ENCODE results near the gene LZTR1. TPM values are rescaled to one million over a fixed set of nuclear protein-coding genes. Genes with fewer than 3 reads are reported as not detected.

Gene LZTR1
- polyA plus RNA-seq, 2 donors: 21.1 to 39.0 TPM

DNA sequence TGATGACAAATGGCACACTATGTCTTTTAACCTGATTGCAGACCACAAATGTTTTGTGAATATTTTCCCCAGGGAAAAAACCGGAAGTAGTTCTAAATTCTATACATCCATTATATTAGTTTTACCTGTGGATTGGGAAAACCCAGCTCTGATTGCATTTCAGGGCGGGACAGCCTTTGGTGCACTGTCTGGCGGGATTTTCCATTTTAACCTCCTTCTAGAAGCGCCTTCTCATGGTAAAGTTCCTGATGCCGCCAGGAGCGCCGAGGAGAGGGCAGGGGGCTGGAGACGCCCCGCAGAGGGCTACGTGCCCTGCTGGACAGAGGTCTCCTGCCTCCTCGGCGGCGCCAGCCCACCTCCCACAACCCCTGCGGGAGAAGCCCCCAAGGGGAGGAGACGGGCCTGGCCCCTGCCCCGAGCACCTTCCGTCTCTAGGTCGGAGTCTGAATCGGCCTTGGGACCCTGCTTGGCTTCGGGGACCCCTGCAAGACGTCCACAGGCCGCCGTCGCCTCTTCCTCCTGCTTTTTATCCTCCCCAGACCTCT lies 31.6 kb downstream of the LZTR1 start:
- Histone ChIP-seq H3K27ac (ENCODE audit: low read depth in 2 of 2, low read length in 1 of 2) (peak overlapping the region; percentile 16 to 34), H3K4me1 (ENCODE audit: control insufficient read depth in 2 of 2, insufficient read depth in 2 of 2, low read length in 1 of 2) (peaks cover 9 to 14% of the 10 kb centered on the region in 2 donors), H3K4me3 (ENCODE audit: low read depth in 1 of 2, low read length in 2 of 2) (peak overlapping the region; percentile 31 to 44), H3K9me3 (ENCODE audit: control insufficient read depth in 2 of 2, insufficient read depth in 1 of 2, low read depth in 1 of 2, low read length in 1 of 2) (no peaks in the 10 kb centered on the region), H3K36me3 (ENCODE audit: control insufficient read depth in 2 of 2, insufficient read depth in 2 of 2, low read length in 1 of 2) (no peaks in the 10 kb centered on the region), H3K27me3 (ENCODE audit: control insufficient read depth in 1 of 2, insufficient read depth in 2 of 2, low read length in 2 of 2) (no peaks in the 10 kb centered on the region)
- 9 to 10% methylated on average over 21 to 24 of the region's 24 CpGs for WGBS, 2 donors

DNA sequence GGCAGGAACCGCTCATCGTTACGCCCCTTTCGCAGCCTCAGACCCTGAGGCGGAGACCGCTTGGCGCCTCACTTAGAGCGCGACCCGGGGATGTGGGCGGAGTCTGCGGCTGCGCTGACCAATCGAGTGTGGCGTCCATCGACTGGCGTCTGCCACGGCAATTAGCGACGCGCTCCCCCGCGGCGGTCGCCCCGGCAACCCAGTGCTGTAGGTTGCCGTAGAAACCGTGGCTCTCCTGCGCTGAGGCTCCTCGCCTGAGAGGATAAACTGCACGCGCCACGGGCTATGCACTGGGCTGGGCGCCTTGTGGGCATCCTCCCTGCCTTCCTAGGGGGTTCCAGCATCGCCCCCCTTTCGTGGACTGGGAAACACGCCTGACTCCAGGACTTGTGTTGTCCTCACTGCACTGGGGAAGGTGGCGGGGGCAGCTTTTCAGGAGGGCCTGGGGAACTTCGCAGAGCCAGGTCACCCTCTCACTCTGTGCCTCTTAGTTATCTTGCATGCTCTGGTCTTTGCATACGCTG lies 32.2 kb downstream of the LZTR1 start:
- peak overlapping the region; percentile 16 to 34 for H3K27ac ChIP-seq (ENCODE audit: low read depth in 2 of 2, low read length in 1 of 2)
- H3K27me3 ChIP-seq (ENCODE audit: control insufficient read depth in 1 of 2, insufficient read depth in 2 of 2, low read length in 2 of 2): no peaks in the 10 kb centered on the region
- no peaks in the 10 kb centered on the region for H3K36me3 ChIP-seq (ENCODE audit: control insufficient read depth in 2 of 2, insufficient read depth in 2 of 2, low read length in 1 of 2)
- peaks cover 9 to 14% of the 10 kb centered on the region in 2 donors for H3K4me1 ChIP-seq (ENCODE audit: control insufficient read depth in 2 of 2, insufficient read depth in 2 of 2, low read length in 1 of 2)
- H3K9me3 ChIP-seq (ENCODE audit: control insufficient read depth in 2 of 2, insufficient read depth in 1 of 2, low read depth in 1 of 2, low read length in 1 of 2): no peaks in the 10 kb centered on the region
- peak overlapping the region; percentile 31 to 44 for H3K4me3 ChIP-seq (ENCODE audit: low read depth in 1 of 2, low read length in 2 of 2)
- WGBS, 2 donors: 0 to 1% methylated on average over 39 to 40 of the region's 40 CpGs

DNA sequence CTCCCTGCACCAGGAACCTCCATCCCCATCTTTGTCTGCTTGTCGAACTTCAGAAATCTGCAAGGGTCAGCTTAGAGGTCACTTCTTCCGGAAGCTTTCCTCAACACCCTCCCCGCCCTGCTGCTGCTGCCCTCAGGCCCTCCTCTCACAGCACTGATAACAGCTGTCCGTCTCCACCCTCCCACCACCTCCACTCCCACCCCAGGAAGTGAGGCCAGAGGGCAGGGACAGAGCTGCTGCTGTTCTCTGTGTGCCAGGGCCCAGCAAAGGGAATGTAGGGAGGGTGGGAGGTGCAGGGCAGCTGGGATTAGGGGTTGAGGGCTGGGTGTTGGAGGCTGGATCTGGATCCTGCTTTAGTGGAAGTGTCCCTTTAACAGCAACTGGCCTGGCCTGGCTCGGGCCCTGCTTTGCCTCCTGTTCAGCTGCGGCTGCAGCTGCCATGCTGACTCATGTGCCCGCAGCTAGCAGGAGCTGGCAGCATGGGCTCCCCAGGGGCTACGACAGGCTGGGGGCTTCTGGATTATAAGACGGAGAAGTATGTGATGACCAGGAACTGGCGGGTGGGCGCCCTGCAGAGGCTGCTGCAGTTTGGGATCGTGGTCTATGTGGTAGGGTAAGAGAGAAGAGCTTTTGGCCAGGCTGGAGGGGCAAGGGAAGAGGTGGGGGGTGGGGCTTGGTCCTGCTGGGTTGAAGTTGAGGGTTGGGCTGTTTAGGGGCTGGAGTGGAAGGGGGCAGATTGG lies 32.8 kb downstream of the LZTR1 start, which contains the start of gene P2RX6:
Gene P2RX6, plus strand, starts transcription at position 440 of the 740 bp plus-strand sequence. Its CDS starts 10 bp downstream, at position 450.
- 26 to 31% methylated on average over 12 of the region's 12 CpGs for WGBS, 2 donors
- peaks cover 9 to 14% of the 10 kb centered on the region in 2 donors for H3K4me1 ChIP-seq (ENCODE audit: control insufficient read depth in 2 of 2, insufficient read depth in 2 of 2, low read length in 1 of 2)
- H3K27ac ChIP-seq (ENCODE audit: low read depth in 2 of 2, low read length in 1 of 2): peak within 1 kb of the TSS; percentile 34 to 37
- no peaks in the 10 kb centered on the region for H3K36me3 ChIP-seq (ENCODE audit: control insufficient read depth in 2 of 2, insufficient read depth in 2 of 2, low read length in 1 of 2)
- H3K9me3 ChIP-seq (ENCODE audit: control insufficient read depth in 2 of 2, insufficient read depth in 1 of 2, low read depth in 1 of 2, low read length in 1 of 2): no peaks in the 10 kb centered on the region
- no peaks in the 10 kb centered on the region for H3K27me3 ChIP-seq (ENCODE audit: control insufficient read depth in 1 of 2, insufficient read depth in 2 of 2, low read length in 2 of 2)
- peak within 1 kb of the TSS; percentile 31 to 44 for H3K4me3 ChIP-seq (ENCODE audit: low read depth in 1 of 2, low read length in 2 of 2)

DNA sequence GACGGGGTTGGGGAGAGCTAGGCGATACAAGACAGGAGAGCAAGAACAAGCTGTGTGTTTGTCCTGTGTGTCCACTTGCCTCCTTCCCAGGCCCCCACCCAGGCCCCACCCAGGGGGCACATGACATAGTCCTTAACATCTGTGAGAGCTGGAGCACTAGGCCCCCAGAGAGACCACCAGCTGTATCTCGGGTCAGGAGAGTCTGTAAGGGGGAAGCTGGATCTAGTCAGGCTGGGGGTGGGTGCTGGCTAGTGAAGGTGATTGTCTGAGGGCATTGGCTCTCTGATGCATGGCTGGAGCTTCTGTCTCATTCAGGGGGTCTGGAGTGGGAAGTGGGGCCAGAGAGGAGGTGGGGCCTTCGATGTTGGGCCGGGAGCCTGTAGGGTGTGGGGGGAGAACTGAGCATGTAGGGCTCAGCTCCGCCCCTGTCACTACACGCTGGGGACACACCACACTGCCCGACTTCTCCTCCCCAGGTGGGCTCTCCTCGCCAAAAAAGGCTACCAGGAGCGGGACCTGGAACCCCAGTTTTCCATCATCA lies 33.4 kb downstream of the LZTR1 start:
- no peak overlapping the region for H3K27ac ChIP-seq (ENCODE audit: low read depth in 2 of 2, low read length in 1 of 2)
- 59 to 68% methylated on average over 8 to 10 of the region's 10 CpGs for WGBS, 2 donors
- no peak overlapping the region for H3K4me3 ChIP-seq (ENCODE audit: low read depth in 1 of 2, low read length in 2 of 2)
- H3K27me3 ChIP-seq (ENCODE audit: control insufficient read depth in 1 of 2, insufficient read depth in 2 of 2, low read length in 2 of 2): no peaks in the 10 kb centered on the region
- peaks cover 9 to 14% of the 10 kb centered on the region in 2 donors for H3K4me1 ChIP-seq (ENCODE audit: control insufficient read depth in 2 of 2, insufficient read depth in 2 of 2, low read length in 1 of 2)
- no peaks in the 10 kb centered on the region for H3K36me3 ChIP-seq (ENCODE audit: control insufficient read depth in 2 of 2, insufficient read depth in 2 of 2, low read length in 1 of 2)
- H3K9me3 ChIP-seq (ENCODE audit: control insufficient read depth in 2 of 2, insufficient read depth in 1 of 2, low read depth in 1 of 2, low read length in 1 of 2): no peaks in the 10 kb centered on the region

DNA sequence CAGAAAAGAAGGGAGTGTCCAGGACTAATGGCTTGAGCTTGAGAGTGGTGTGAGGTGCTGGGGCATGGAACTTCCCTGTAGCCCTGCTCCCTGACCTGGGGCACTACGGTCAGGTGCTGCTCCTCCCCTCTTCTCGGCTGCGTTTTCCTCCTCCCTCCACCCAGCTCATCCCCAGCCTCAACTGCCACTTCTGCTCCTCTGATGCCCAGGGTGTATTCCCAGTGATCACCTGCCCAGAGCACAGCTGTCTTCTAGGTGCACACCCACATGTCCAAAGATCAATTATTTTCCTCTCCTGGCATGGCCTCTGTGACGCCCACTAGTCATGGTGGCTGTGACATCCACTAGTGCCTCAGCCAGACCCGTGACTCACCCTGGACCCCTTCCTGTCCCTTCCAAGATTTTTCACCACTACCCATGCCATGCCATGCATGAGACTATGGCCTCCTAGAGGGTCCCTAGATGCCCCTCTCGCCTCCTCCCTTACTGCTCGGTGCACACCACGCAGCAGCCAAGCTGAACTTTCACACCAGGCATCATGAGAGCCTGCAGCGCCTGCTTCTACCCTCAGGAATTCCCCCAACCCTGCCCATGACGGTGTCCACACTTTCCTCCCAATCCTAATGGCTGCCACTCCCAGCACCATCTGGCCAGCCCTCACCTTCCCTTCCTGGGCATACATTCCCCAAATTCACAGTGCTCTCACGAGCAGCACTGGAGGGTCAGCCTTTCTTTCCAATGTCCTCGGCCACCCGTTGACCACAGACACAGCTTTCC lies 34.7 kb downstream of the LZTR1 start:
- Histone ChIP-seq H3K27me3 (ENCODE audit: control insufficient read depth in 1 of 2, insufficient read depth in 2 of 2, low read length in 2 of 2) (no peaks in the 10 kb centered on the region), H3K4me3 (ENCODE audit: low read depth in 1 of 2, low read length in 2 of 2) (no peak overlapping the region), H3K36me3 (ENCODE audit: control insufficient read depth in 2 of 2, insufficient read depth in 2 of 2, low read length in 1 of 2) (no peaks in the 10 kb centered on the region), H3K9me3 (ENCODE audit: control insufficient read depth in 2 of 2, insufficient read depth in 1 of 2, low read depth in 1 of 2, low read length in 1 of 2) (no peaks in the 10 kb centered on the region), H3K27ac (ENCODE audit: low read depth in 2 of 2, low read length in 1 of 2) (no peak overlapping the region), H3K4me1 (ENCODE audit: control insufficient read depth in 2 of 2, insufficient read depth in 2 of 2, low read length in 1 of 2) (peaks cover 9 to 14% of the 10 kb centered on the region in 2 donors)
- 82 to 83% methylated on average over 13 of the region's 13 CpGs for WGBS, 2 donors

DNA sequence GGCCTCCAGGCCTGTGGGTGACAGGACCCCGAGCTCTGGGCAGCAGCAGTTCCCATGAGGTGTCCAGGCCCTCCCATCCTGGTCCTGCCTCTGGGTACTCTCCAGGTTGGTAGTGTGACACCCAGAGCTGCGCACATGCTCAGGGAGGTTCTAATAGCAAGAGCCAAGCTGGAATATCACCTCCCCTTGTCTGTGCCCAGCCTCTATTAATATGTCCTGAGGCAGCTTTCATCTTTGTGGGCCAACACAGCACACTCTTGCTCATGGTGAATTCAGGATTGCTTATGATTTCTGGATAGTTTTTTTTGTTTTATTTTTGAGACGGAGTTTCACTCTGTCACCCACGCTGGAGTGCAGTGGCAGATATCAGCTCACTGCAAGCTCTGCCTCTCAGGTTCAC lies 36.2 kb downstream of the LZTR1 start:
- Histone ChIP-seq H3K9me3 (ENCODE audit: control insufficient read depth in 2 of 2, insufficient read depth in 1 of 2, low read depth in 1 of 2, low read length in 1 of 2) (no peaks in the 10 kb centered on the region), H3K36me3 (ENCODE audit: control insufficient read depth in 2 of 2, insufficient read depth in 2 of 2, low read length in 1 of 2) (no peaks in the 10 kb centered on the region), H3K4me3 (ENCODE audit: low read depth in 1 of 2, low read length in 2 of 2) (no peak overlapping the region), H3K27ac (ENCODE audit: low read depth in 2 of 2, low read length in 1 of 2) (no peak overlapping the region), H3K27me3 (ENCODE audit: control insufficient read depth in 1 of 2, insufficient read depth in 2 of 2, low read length in 2 of 2) (no peaks in the 10 kb centered on the region), H3K4me1 (ENCODE audit: control insufficient read depth in 2 of 2, insufficient read depth in 2 of 2, low read length in 1 of 2) (peaks cover 9 to 14% of the 10 kb centered on the region in 2 donors)
- WGBS, 2 donors: 94 to 96% methylated on average over 4 of the region's 4 CpGs

DNA sequence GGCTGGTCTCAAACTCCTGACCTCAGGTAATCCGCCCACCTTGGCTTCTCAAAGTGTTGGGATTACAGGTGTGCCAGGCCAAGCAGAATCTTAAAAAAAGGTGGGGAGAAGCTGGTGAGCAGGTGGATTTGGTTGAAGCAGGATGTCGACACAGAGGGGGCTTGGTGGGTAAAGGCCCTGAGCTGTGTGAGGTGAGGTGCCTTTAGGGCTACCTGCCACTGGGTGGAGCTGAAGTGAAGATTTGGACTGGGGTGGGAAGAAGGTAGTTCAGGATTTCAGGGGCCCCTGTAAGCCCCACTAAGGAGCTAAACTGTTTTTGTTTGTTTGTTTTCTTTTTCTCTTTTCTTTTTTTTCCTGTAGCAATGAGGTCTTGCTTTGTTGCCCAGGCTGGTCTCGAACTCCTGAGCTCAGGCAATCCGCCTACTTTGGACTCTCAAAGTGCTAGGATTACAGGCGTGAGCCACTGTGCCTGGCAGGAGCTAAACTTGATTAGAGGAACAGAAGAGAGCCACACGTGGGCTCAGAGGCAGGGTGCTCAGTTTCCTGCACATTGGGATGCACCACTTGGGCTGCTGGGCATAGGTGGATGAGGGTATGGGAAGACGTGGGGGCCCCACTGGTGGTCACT lies 38.8 kb downstream of the LZTR1 start:
- no peak overlapping the region for H3K4me3 ChIP-seq (ENCODE audit: low read depth in 1 of 2, low read length in 2 of 2)
- no peaks in the 10 kb centered on the region for H3K27me3 ChIP-seq (ENCODE audit: control insufficient read depth in 1 of 2, insufficient read depth in 2 of 2, low read length in 2 of 2)
- 62 to 63% methylated on average over 7 of the region's 7 CpGs for WGBS, 2 donors
- H3K9me3 ChIP-seq (ENCODE audit: control insufficient read depth in 2 of 2, insufficient read depth in 1 of 2, low read depth in 1 of 2, low read length in 1 of 2): no peaks in the 10 kb centered on the region
- no peaks in the 10 kb centered on the region for H3K36me3 ChIP-seq (ENCODE audit: control insufficient read depth in 2 of 2, insufficient read depth in 2 of 2, low read length in 1 of 2)
- peaks cover 0 to 4% of the 10 kb centered on the region in 2 donors for H3K4me1 ChIP-seq (ENCODE audit: control insufficient read depth in 2 of 2, insufficient read depth in 2 of 2, low read length in 1 of 2)
- H3K27ac ChIP-seq (ENCODE audit: low read depth in 2 of 2, low read length in 1 of 2): no peak overlapping the region

DNA sequence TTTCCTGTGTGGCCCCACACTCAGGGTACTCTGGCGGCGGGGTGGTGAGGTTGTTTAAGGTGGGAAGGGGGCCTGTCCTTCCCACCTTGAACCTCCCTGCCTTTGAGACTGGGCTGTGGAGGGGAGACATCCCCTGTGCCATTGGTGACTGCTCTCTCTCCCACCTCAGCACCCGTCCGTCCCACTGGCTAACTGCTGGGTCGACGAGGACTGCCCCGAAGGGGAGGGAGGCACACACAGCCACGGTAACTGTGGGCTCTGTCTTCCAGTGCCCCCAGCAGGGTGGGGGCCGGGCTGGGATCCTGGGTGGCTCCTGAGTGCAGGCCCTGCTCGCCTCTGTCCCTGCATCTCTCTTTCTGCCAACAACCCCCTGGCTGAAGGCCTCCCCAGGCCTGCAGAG lies 40.4 kb downstream of the LZTR1 start:
- H3K27me3 ChIP-seq (ENCODE audit: control insufficient read depth in 1 of 2, insufficient read depth in 2 of 2, low read length in 2 of 2): no peaks in the 10 kb centered on the region
- H3K27ac ChIP-seq (ENCODE audit: low read depth in 2 of 2, low read length in 1 of 2): no peak overlapping the region
- H3K4me1 ChIP-seq (ENCODE audit: control insufficient read depth in 2 of 2, insufficient read depth in 2 of 2, low read length in 1 of 2): peaks cover 2 to 18% of the 10 kb centered on the region in 2 donors
- 77 to 79% methylated on average over 10 of the region's 10 CpGs for WGBS, 2 donors
- H3K36me3 ChIP-seq (ENCODE audit: control insufficient read depth in 2 of 2, insufficient read depth in 2 of 2, low read length in 1 of 2): no peaks in the 10 kb centered on the region
- no peaks in the 10 kb centered on the region for H3K9me3 ChIP-seq (ENCODE audit: control insufficient read depth in 2 of 2, insufficient read depth in 1 of 2, low read depth in 1 of 2, low read length in 1 of 2)
- H3K4me3 ChIP-seq (ENCODE audit: low read depth in 1 of 2, low read length in 2 of 2): no peak overlapping the region
